T-helper 1 cell treated with Interleukin-12 subunit alpha and Interleukin-12 subunit beta and Interleukin-4 antibody, amounts not matched to agents 30 μg/mL and 1 μg/mL, for 36 hours (primary cell): Measurements from ENCODE around the gene PCDH12.

ENCODE experiments used
- H3K27ac Mint-ChIP-seq: one replicate; pipeline ENCODE4 v1.8.0; 2021; ENCODE audit warnings: mild to moderate bottlenecking, mixed read lengths
- H3K27me3 Mint-ChIP-seq: one replicate; pipeline ENCODE4 v1.8.0; 2021; ENCODE audit warnings: low read depth, mixed read lengths
- H3K36me3 Mint-ChIP-seq: one replicate; pipeline ENCODE4 v1.8.0; 2021; ENCODE audit warnings: low read depth, mixed read lengths
- H3K4me1 Mint-ChIP-seq: one replicate; pipeline ENCODE4 v1.8.0; 2021; ENCODE audit warnings: low read depth, mixed read lengths
- H3K4me3 Mint-ChIP-seq: one replicate; pipeline ENCODE4 v1.8.0; 2021; ENCODE audit warnings: mild to moderate bottlenecking, moderate library complexity, mixed read lengths
- H3K9me3 Mint-ChIP-seq: one replicate; pipeline ENCODE4 v1.8.0; 2021; ENCODE audit warnings: mixed read lengths

Gene PCDH12

GRCh38 chr5:141957367-141957996, 520 bp downstream of the PCDH12 start:
- Mint-ChIP-seq H3K27me3 (no peaks in the 10 kb centered on the region), H3K9me3 (no peaks in the 10 kb centered on the region), H3K36me3 (no peaks in the 10 kb centered on the region), H3K4me3 (peak overlapping the region; percentile 71), H3K4me1 (peaks cover 52% of the 10 kb centered on the region), H3K27ac (peak overlapping the region; percentile 72)

DNA sequence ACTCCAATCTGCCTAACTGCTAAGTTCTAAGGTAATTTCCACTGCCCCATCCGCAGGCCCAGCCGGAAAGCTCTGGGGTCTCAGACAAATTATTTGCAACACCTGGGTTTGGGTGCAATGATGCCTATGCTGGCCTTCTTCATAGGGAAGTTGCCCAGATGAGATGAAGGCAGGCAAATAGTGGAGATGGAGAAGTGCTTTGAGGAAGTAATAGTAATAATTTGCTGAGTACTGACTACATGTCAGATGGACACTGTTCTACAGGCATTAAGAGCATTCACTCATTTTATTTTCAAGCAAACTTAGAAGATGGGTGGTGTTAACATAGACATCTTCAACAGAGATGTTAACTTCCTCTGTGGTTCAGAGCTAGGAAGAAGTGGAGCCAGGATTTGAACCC, 3.8 kb downstream of the PCDH12 start:
- no peak overlapping the region for H3K4me3 Mint-ChIP-seq
- H3K4me1 Mint-ChIP-seq = peaks cover 48% of the 10 kb centered on the region
- no peak overlapping the region for H3K27ac Mint-ChIP-seq
- no peaks in the 10 kb centered on the region for H3K36me3 Mint-ChIP-seq
- H3K27me3 Mint-ChIP-seq = no peaks in the 10 kb centered on the region
- no peaks in the 10 kb centered on the region for H3K9me3 Mint-ChIP-seq

GRCh38 chr5:141952020-141952419, 6.0 kb downstream of the PCDH12 start:
- H3K27ac Mint-ChIP-seq = no peak overlapping the region
- H3K9me3 Mint-ChIP-seq = no peaks in the 10 kb centered on the region
- no peak overlapping the region for H3K4me3 Mint-ChIP-seq
- no peaks in the 10 kb centered on the region for H3K27me3 Mint-ChIP-seq
- H3K36me3 Mint-ChIP-seq = no peaks in the 10 kb centered on the region
- peaks cover 29% of the 10 kb centered on the region for H3K4me1 Mint-ChIP-seq

- H3K9me3 Mint-ChIP-seq = no peaks in the 10 kb centered on the region
- no peaks in the 10 kb centered on the region for H3K36me3 Mint-ChIP-seq
- H3K4me3 Mint-ChIP-seq = peak overlapping the region; percentile 19
- H3K27me3 Mint-ChIP-seq = no peaks in the 10 kb centered on the region
- H3K4me1 Mint-ChIP-seq = peaks cover 27% of the 10 kb centered on the region
- peak overlapping the region; percentile 73 for H3K27ac Mint-ChIP-seq
Observed at GRCh38 chr5:141951332-141951781, 6.6 kb downstream of the PCDH12 start.

DNA sequence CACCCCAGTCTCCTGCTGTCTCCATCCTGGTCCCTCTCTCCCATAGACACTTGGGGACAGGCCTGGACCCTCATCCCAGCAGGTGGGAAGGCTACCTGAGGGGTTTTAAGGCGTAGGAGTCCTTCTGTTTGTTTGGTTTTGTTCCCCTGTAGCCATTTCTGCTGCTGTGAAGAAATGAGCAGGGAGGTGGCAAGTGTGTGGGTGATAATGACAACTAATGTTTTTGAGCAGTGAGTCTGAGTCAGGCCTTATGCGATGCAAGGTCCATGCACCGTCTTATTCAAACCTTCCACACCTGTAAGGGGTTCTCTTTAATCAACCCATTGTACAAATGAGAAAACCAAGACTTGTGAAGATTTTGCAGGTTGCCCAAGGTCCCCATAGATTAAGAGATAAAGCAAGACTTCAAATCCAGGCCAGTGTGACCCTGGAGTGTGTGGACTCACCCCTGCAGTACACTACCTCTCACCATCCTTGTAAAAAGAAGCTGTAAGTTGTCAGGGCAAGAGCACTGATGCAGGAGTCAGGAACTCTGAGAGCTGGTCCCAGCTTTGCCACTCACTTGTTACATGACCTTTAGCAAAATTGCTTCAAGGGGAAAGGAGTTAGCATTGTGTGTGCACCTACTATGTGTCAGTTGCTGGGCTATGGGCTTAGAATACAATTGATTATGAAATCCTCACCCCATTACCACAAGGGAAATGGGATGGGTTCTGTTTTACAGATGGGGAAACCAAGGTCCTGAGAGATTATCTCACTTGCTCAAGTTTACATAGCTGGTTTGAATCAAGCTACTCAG, 7.6 kb downstream of the PCDH12 start:
- H3K4me1 Mint-ChIP-seq = peaks cover 27% of the 10 kb centered on the region
- no peak overlapping the region for H3K27ac Mint-ChIP-seq
- no peaks in the 10 kb centered on the region for H3K36me3 Mint-ChIP-seq
- H3K4me3 Mint-ChIP-seq = no peak overlapping the region
- no peaks in the 10 kb centered on the region for H3K27me3 Mint-ChIP-seq
- no peaks in the 10 kb centered on the region for H3K9me3 Mint-ChIP-seq

DNA sequence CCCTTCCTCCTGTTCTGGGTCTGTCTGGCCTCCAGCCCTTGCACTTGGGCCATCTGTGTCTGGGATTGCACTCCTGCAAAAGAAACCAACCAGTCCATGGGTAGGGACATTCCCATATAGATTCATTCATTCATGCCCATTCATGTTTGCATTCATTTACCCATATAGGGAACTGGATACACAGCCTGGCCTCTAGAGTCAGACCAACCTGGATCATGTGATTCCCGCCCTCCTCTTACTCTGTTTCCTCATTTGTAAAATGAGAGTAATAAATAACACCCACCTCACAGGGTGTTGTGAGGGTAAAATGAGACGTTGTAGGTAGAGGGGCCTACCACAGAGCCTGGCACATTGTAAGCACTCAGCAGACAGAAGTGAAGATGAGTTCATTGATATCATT, 8.5 kb downstream of the PCDH12 start:
- H3K4me3 Mint-ChIP-seq = no peak overlapping the region
- no peaks in the 10 kb centered on the region for H3K36me3 Mint-ChIP-seq
- no peaks in the 10 kb centered on the region for H3K27me3 Mint-ChIP-seq
- peaks cover 26% of the 10 kb centered on the region for H3K4me1 Mint-ChIP-seq
- H3K9me3 Mint-ChIP-seq = no peaks in the 10 kb centered on the region
- no peak overlapping the region for H3K27ac Mint-ChIP-seq

- no peaks in the 10 kb centered on the region for H3K36me3 Mint-ChIP-seq
- H3K4me1 Mint-ChIP-seq = peaks cover 20% of the 10 kb centered on the region
- H3K9me3 Mint-ChIP-seq = no peaks in the 10 kb centered on the region
- no peaks in the 10 kb centered on the region for H3K27me3 Mint-ChIP-seq
- no peak overlapping the region for H3K4me3 Mint-ChIP-seq
- no peak overlapping the region for H3K27ac Mint-ChIP-seq
Observed at GRCh38 chr5:141948812-141949211, 9.2 kb downstream of the PCDH12 start.

- no peaks in the 10 kb centered on the region for H3K36me3 Mint-ChIP-seq
- H3K9me3 Mint-ChIP-seq = no peaks in the 10 kb centered on the region
- no peaks in the 10 kb centered on the region for H3K27me3 Mint-ChIP-seq
- H3K27ac Mint-ChIP-seq = no peak overlapping the region
- no peak overlapping the region for H3K4me3 Mint-ChIP-seq
- peaks cover 18% of the 10 kb centered on the region for H3K4me1 Mint-ChIP-seq
Observed at GRCh38 chr5:141947316-141947715, 10.7 kb downstream of the PCDH12 start.

GRCh38 chr5:141945511-141946051, 12.4 kb downstream of the PCDH12 start:
- no peaks in the 10 kb centered on the region for H3K27me3 Mint-ChIP-seq
- H3K36me3 Mint-ChIP-seq = peaks cover 10% of the 10 kb centered on the region
- no peak overlapping the region for H3K4me3 Mint-ChIP-seq
- no peak overlapping the region for H3K27ac Mint-ChIP-seq
- H3K9me3 Mint-ChIP-seq = no peaks in the 10 kb centered on the region
- H3K4me1 Mint-ChIP-seq = peaks cover 17% of the 10 kb centered on the region

- Mint-ChIP-seq H3K27ac (no peak overlapping the region), H3K4me3 (no peak overlapping the region), H3K4me1 (peaks cover 27% of the 10 kb centered on the region), H3K9me3 (no peaks in the 10 kb centered on the region), H3K36me3 (peaks cover 19% of the 10 kb centered on the region), H3K27me3 (no peaks in the 10 kb centered on the region)
Observed at GRCh38 chr5:141944076-141944475, 13.9 kb downstream of the PCDH12 start.

DNA sequence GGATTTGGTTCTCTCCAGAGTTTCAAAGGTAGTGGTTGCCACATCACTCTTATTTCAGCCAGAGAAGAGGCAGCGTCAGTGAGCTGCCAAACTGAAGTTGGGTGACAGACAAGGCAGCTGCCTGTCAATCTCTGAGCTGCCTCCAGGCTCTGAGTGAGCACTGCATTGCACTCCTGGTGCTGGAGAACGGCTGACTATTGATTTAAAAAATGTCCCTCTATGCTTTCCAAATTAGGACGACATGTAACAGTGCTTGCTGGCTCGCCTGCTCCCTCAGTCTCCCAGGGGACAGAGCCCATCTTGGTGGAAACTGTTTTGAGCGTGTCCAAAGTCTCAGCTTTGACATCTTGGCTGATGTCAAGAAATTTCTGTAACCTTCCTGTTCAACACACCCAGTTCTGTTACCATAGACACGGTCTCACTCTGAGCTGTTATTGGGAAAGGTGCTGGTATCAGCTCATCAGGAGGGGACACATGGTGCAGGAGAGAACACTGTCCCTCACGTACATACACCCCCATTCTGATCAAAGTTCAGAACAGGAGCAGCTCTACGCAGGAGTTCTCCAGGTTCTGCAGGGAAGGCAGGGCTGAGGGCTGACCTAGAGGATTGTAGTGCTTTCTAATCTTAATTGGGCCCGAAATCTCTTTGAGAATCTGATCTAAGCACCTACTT, 15.7 kb downstream of the PCDH12 start:
- Mint-ChIP-seq H3K36me3 (peaks cover 19% of the 10 kb centered on the region), H3K4me1 (peaks cover 27% of the 10 kb centered on the region), H3K27me3 (no peaks in the 10 kb centered on the region), H3K27ac (no peak overlapping the region), H3K4me3 (no peak overlapping the region), H3K9me3 (no peaks in the 10 kb centered on the region)

GRCh38 chr5:141941779-141942178, 16.2 kb downstream of the PCDH12 start:
- no peak overlapping the region for H3K27ac Mint-ChIP-seq
- H3K9me3 Mint-ChIP-seq = no peaks in the 10 kb centered on the region
- H3K27me3 Mint-ChIP-seq = no peaks in the 10 kb centered on the region
- peaks cover 27% of the 10 kb centered on the region for H3K4me1 Mint-ChIP-seq
- H3K36me3 Mint-ChIP-seq = peaks cover 19% of the 10 kb centered on the region
- no peak overlapping the region for H3K4me3 Mint-ChIP-seq

GRCh38 chr5:141941307-141941706, 16.7 kb downstream of the PCDH12 start:
- peaks cover 19% of the 10 kb centered on the region for H3K36me3 Mint-ChIP-seq
- peaks cover 27% of the 10 kb centered on the region for H3K4me1 Mint-ChIP-seq
- H3K27me3 Mint-ChIP-seq = no peaks in the 10 kb centered on the region
- H3K27ac Mint-ChIP-seq = no peak overlapping the region
- no peak overlapping the region for H3K4me3 Mint-ChIP-seq
- no peaks in the 10 kb centered on the region for H3K9me3 Mint-ChIP-seq

DNA sequence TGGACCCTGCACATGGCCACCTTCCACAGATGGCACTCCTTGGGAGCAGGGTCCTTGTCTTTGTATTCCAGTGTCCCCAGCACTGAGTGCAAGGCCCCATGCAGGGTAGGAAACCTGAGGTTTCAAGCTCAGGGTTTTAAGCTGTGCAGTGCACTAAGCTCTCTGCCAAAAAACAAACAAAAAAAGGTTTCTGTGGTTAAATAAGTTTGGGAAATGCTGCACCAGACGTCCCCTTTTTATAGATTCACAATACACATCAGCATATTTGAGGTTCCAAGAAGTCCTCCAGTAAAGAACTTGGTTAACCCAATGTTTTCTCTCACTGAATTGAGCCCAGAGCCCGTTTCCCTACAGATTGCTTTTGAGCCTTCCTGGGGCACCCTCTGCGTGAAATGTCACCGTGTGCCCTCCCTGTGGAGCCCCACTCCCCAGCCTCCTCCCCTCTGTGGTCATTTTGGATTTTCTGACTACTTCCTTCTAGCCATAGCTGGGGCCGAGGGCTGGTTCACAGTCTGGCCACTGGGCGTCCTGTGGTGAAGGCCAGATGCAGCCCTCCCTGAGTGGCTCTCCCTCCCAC, 17.2 kb downstream of the PCDH12 start:
- no peaks in the 10 kb centered on the region for H3K27me3 Mint-ChIP-seq
- no peaks in the 10 kb centered on the region for H3K9me3 Mint-ChIP-seq
- H3K4me3 Mint-ChIP-seq = peak overlapping the region; percentile 40
- peaks cover 22% of the 10 kb centered on the region for H3K36me3 Mint-ChIP-seq
- peak overlapping the region; percentile 52 for H3K27ac Mint-ChIP-seq
- peaks cover 27% of the 10 kb centered on the region for H3K4me1 Mint-ChIP-seq
